Measurements from ENCODE around the gene NOS1AP.

GRCh38 chr1:162133566-162133965 lies 64.1 kb downstream of the NOS1AP start:
- TF ChIP-seq GATA3 (IDR thresholded peaks at IDR 0.05; ENCODE audit: low read depth, low read length) (no peak), GATA2 (IDR thresholded peaks at IDR 0.05; ENCODE audit: low read depth, low read length) (no peak)
